ENCODE data around the gene RCSD1.
"Not testable (repeated sequence)": the region's sequence is repeated elsewhere in the genome, so short reads cannot be mapped to it uniquely, and the experiment has no call there.

RCSD1 gene

DNA sequence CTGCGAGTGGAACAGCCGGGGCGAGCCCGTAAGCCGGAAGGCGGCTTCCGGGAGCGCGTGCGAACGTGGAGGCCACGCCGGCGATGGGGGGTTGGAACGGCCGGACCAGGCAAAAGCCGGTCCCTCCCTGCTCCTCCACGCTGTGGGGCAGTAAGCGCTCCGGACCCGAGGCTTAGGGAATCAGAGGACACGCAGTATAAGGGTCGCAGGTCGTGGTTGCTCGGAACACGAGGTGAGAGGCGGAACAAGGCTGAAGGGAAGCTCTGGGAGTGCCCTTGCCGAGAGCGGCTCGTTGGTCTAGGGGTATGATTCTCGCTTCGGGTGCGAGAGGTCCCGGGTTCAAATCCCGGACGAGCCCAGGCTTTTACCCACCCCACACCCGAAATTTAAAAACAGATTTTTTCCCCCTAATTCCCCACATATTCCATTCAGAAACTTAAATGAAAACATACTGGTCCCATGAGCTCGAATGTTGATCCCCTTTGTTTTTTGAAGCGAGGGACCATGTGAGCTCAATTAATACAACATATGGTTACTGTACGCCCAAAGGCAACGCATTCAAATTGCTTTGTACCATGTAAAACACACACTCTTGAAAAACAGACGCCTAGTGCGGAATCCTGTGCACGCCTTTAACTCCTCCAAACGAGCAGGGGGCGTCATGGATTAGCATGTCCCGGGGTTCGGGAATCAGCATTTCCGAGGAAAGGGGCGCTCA is 84.6 kb downstream of the RCSD1 start:
- DNase-seq (ENCODE audit: low read depth) = peak; percentile 71

DNA sequence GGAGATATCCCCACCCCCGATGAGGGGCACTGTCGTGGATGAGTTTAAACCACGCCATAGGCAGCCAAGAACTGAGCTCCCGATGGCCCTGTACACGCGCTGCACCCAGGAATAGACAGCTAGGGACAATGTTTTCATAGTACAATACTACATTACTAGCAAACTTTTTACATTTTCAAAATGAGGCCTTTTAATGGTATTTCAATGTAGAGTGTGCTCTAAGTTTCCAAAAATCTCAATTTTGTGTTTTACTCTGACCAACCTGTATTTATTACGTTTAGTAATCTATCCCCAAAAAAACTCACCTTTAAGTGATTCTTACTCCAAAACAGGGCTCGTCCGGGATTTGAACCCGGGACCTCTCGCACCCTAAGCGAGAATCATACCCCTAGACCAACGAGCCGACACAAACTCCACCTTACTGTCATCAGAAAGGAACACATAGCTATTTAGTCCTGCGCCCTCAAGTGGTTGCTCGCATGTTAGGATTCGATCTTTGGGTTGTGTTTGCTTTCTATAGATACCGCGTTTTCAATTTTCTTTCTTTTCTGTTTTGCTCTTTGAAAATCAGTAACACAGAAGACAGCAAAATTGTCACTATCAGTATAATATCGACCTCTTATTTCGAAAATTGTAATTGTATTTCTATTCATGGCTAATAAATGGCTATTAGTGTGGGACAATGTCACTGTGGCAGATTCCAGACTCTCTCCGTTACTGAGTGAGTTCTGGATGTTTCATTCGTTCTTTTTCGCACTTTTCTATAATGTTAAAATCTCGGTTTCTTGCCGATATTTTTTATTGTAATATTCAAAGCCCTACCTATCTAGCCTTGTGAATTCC is 85.3 kb downstream of the RCSD1 start:
- peak; percentile 78 for DNase-seq (ENCODE audit: low read depth)

DNA sequence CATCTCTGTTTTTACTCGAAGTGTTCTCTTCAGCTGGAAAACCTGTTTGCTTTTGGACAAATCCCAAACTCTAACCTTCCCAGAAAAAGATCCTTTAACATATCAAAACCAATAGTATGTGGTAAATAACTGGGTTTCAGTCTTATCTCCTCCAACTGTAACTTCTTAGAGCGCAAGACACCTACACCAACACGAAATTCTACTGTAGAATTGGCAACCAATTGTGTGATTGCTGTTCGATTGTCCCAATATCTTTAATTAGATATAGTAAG is 85.9 kb downstream of the RCSD1 start:
- no peak for DNase-seq (ENCODE audit: low read depth)

DNA sequence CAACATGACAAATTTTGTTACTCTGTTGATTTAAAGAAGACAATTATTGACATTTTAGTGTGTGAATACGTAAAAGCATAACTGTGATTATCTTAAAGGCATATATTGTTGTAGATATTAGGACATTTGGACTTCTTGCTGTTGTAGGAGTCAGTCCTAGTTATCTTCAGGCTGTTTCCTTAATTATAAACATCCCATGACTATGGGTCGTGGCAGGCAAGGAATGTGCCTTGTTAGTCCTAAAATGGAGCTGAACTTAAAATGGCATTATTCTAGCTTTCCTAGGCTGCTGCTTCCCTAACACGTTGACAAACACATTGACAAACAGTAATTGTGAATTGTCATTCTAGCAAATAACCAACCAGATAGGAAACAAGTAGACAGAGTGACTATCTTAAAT is 87.3 kb downstream of the RCSD1 start:
- peak; percentile 43 for DNase-seq (ENCODE audit: low read depth)

DNA sequence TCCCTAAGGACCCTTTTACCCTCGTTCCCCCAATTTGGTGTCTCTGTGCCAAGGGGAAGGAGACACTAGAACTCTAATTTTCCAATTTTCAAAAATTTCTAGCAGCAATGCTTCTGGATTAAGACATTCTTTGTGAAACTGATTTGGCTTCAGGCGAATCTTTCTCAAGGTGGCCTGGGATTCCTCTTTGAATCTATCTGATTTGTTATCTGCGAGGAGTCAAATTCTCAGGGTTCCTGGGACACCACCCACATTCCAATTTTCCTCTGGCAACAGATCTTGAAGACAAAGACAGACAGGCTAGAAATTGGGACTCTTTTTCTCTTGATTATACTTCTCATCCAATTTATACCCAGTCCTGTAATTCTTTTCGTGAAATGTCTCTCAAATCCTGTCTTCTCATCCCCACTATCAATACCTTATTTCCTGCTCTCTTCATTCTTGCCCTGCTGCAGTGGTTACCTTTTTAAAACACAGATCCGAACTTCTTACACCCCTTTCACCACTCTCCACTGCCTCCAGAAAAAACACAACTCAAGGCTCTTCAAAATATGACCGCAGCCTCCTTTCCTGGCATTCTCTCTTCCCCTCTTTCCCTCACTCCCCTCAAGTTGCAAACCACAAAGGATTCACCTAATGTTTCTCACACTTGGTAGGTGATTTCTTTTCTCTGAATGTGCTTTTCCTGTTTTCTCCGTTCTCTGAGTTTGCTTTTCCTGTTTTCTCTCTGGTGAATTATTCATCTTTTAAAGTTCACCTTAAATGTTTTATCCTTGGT is 89.1 kb downstream of the RCSD1 start:
- no peak for DNase-seq (ENCODE audit: low read depth)

DNA sequence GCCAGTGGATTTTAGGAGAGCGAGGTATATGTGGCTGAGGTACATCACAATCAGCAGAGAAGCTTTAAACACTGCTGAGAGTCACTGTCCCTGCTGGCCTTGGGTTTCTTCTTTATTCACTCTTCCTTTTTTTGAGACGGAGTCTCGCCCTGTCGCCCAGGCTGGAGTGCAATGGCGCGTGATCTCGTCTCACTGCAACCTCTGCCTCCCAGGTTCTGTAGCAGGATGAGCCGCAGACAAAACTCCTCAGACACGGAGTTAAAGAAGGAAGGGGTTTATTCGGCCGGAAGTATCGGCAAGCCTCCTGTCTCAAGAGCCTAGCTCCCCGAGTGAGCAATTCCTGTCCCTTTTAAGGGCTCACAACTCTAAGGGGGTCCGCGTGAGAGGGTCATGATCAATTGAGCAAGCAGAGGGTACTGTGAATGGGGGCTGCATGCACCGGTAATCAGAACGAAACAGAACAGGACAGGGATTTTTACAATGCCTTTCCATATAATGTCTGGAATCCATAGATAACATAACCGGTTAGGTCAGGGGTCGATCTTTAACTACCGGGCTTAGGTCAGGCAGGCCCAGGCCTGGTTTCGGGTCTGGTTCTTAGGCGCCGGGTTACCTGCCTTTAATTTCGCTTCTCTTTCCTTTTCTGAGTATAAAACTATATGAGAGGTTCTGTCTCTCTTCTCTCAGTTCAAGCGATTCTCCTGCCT is 89.8 kb downstream of the RCSD1 start:
- not testable (repeated sequence) for DNase-seq (ENCODE audit: low read depth)

DNA sequence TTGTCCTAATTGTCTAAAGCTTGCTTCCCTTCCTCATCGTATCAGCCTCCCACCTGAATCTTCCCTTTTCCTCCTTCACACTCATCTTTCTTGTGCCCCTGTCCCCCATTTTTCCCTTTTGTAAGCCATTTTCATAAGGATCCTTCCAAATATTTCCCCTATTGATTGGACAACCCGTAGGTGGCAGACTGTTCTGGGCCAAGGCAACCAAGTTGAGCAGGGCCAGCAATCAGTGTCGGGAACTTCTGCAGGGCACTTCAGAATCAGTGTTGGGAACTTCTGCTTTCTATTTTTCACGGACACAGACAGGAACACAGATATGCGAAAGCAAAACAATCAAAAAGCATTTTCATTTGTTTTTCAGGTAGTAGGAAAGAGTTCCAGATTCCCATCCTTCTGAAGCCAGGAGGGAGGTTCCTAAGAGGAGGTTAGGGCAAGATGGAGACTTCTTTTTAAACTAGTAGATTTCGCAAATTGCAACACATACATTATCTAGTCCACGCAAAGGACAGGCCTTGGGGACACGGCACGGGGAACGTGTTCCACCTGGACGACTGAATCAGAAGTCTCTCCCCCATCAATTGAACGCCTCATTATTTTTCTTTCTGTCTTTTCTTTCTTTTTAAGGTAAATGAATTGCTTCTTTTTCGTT is 91.1 kb downstream of the RCSD1 start:
- DNase-seq (ENCODE audit: low read depth) = peak; percentile 63

DNA sequence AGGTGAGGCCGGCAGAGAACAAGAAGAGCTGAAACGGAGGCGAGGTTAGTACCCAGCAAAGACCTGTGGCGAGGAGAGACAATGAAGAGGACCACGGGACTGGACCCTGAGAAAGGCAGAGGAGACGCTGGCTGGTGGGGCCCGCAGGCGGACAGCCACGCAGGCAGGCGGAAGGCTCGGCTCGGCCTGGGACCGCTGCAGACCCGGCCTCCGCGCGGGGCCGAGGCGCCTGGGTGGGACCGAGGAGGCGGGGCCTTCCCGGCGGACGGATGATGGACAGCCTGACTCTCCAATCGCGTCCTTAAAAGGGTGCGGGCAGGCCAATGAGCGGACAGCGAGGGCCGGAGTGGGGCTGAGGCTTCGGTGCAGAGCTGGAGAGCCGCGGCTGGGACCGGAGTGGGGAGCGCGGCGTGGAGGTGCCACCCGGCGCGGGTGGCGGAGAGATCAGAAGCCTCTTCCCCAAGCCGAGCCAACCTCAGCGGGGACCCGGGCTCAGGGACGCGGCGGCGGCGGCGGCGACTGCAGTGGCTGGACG is 91.7 kb downstream of the RCSD1 start, which contains the start of gene MPZL1:
Gene MPZL1, plus strand, starts transcription at position 366 of the 535 bp plus-strand sequence. CDS start 170 bp downstream, outside the sequence.
- peak; percentile 93 for DNase-seq (ENCODE audit: low read depth)

DNA sequence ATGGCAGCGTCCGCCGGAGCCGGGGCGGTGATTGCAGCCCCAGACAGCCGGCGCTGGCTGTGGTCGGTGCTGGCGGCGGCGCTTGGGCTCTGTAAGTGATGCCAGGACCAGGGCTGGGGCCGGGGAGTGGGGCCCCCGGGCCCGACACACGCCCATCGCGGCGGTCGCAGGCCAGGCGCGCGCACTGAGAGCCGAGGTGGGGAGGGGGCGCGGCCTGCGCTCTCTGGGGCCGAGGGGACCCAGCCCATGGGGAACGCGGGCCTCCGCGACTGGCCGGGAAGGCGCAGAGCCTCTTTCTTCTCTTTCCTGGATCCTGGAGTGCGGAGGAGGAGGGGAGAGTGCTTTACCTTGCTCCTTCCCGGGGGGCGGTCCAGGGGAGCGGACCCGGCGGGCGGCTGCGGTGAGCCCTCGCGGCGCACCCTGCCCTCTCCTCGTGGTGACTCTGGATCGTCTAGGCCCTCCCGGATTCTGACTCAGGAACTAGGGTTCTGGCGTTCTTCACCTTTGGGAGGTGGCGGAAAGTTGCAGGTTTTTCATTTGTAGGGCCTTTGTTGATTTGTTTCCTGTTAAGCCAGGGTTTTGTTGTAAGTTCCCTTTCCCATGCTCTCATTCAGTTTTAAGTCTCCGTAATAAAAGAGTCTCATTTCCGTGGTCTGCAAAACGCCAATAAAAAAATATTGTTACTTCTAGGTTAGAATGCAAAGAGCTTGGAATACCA is 92.3 kb downstream of the RCSD1 start:
- peak; percentile 40 for DNase-seq (ENCODE audit: low read depth)

DNA sequence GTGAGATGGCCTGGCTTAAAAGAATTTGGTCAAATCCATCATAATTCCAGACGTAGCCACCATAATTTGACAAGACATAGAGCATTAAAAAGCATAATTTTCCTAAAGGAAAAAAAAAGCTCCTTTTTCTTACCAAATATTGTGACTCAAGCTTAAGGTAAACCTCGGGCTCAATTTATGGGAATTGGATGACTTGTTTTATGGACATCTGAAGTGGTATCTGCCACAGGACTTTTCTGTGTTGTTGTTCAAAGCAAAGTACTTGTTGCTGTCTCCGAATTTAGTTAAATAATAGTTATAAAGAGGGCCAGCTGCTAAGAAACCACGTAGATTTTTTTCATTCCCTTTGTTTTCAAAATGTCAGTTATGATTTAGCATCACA is 92.8 kb downstream of the RCSD1 start:
- DNase-seq (ENCODE audit: low read depth) = no peak

DNA sequence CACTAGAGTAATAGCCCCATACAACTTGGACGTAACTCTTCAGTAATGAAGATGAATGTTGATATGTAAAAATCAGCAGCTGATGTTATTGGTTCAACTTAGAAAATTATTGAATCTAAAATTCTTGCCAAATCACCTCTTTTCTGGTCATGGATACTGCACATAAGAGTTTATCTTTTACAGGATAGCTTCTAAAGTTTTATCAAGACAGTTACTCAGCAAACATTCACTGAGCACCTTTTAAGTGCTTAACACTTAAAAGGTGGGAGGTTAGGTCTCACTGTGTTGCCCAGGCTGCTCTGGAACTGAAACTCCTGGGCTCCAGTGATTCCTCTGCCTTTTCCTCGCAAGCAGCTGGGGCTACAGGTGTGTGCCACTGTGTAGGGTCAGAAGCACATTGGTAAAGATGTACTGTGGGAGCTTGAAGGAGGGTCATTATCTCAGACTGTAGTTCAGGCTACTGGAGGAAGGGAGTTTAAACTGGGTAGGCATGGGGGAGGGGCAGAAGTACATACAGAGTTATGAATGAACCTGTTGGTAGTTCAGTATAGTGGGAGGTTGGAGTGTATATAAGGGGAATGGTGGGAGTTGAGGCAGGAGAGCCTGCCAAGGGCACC is 93.8 kb downstream of the RCSD1 start:
- no peak for DNase-seq (ENCODE audit: low read depth)

DNA sequence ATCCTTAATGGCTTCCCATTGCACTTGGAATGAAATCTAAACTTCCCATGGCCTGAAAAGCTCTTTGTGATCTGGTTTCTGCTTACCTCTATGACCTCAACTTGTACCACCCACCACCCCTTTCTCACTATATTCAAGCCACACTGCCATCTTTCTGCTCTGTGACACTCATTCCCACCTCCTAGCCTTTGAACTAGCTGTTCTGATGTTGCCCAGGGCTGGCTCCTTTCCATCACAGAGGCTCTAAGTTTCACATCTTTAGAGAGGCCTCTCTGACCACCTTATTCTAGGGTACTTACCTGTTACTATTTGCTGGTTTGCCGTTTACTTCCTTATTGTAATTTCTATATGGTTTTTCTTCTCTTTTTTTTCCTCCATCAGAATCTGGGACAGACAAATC is 96.0 kb downstream of the RCSD1 start:
- DNase-seq (ENCODE audit: low read depth) = no peak

DNA sequence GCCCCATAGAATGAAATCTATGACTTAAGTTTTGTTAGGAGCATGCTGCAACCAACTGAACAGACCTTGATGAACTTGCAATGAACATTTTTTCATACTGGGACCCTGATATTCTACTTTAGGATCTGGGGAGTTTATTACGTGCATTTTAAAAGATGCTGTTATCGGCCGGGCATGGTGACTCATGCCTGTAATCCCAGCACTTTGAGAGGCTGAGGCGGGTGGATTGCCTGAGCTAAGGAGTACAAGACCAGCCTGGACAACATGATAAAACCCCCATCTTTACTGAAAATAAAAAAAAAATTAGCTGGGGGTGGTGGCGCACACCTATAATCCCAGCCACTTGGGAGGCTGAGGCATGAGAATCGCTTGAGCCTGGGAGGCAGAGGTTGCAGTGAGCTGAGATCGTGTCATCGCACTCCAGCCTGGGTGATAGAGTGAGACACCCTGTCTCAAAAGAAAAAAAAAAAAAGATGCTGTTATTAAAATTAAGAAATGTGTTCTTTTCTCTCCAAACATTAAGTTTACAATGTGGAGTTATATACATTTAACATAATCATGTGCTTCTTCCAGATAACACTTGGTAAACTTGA is 98.9 kb downstream of the RCSD1 start:
- DNase-seq (ENCODE audit: low read depth) = peak; percentile 70

DNA sequence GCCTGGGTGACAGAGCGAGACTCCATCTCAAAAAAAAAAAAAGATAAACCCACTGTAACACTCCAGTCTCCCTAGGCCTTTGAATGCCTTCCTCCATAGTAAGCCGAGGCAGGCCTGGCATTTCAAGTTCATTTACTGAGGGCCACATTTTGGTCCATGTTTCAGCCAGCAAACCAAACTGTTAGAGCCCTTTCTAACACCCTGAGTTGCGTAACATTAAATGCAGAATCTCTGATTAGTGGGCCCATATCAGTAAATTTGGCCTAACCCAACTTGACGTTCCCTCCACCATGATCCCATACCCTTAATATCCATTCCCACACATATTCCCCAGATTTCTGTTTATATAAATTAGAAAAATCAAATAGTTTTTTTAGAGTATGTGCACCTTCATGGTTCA is 104.2 kb downstream of the RCSD1 start:
- DNase-seq (ENCODE audit: low read depth) = no peak

DNA sequence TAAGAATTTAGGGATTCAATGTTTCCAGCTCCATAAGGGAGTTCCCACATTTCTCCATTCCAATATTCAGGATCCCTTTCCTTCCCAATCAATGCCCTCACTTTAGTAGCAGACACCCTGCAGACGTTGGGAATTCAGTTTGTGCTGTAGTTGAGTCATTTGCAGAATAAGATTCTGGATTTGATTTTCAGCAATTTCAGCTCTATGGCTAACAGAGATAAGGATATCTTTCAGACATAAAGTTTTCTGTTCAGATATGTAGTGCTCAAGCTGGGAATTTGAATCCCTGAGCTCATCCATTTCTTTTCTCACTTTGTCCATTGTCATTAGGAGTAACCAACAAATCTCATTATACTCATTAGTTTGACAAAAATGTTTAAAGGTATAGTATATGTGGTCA is 104.8 kb downstream of the RCSD1 start:
- DNase-seq (ENCODE audit: low read depth) = no peak

DNA sequence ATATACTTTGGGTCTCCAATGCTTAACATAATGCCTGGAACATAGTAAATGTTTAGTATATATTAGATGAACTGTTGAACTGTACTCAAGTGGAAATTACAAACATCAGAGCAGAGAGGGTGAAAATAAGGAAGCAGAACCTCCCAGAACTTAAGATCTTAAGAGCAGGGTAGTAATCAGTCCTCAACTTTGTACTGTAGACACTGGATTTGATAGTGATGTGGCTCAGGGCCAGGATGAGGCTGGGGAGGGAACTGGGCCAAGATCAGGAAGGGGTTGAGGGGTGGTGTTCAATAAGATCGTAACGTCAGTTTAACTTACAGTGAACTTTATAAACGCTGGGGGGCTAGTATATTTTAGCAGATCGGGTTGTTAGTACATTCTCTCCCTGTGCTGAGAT is 107.1 kb downstream of the RCSD1 start:
- DNase-seq (ENCODE audit: low read depth) = no peak

DNA sequence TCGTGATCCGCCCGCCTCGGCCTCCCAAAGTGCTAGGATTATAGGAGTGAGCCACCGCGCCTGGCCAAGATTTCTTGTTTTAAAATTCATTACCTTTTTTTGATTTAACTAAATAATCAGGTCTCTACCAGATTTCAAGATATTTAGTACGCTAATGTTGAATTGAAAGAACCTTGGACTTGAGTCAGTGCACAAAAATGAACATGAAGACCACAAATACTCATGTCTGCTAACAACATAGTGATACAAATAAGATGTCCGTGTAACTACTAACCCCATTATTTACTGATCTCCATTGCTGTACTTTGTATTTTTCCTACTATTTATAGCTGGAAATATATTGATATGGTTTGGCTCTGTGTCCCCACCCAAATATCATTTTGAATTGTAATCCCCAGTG is 108.1 kb downstream of the RCSD1 start:
- peak; percentile 59 for DNase-seq (ENCODE audit: low read depth)

DNA sequence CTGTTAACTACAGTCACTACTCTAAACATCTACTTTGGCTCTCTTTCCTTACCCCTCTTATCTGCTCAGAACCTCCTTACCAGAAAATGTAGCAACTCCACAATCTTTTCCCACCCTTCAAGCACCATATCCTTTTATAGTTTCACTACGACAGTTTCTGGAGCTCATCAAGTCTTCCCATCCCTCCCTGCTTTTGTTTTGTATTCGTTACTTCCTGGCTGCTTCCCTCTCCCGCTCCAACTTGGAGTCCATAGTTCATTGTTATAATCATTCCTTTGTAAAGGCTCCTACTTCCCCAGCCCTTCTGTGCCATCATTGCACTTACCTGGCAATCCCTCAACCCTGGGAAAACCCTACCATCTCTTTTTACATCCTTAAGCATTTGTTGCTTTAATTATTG is 109.7 kb downstream of the RCSD1 start:
- DNase-seq (ENCODE audit: low read depth) = no peak

DNA sequence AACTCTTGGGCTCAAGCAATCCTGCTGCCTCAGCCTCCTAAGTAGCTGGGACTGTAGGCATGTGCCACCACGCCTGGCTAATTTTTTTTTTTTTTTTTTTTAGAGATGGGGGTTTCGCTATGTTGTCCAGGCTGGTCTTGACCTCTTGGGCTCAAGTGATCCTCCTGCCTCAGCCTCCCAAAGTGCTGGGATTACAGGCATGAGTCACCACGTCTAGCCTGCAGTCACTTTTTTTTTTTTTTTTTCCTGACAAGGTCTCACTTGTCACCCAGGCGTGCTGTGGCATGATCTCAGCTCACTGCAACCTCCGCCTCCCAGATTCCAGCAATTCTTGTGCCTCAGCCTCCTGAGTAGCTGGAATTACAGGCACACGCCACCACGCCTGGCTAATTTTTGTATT is 111.1 kb downstream of the RCSD1 start:
- not testable (repeated sequence) for DNase-seq (ENCODE audit: low read depth)
